Tongue (tissue), 2 donors: ENCODE data around the gene ABHD17B. TPM values are rescaled to one million over a fixed set of nuclear protein-coding genes. Genes with fewer than 3 reads are reported as not detected.
"Not testable (repeated sequence)": the region's sequence is repeated elsewhere in the genome, so short reads cannot be mapped to it uniquely, and the experiment has no call there.

Experiments
- DNase-seq: peaks from one replicate; pipeline ENCODE4 v3.0.0-alpha.2; 2015
- total RNA-seq: library from RNA; depleted of rRNA; stranded (reverse); fragments of >200 nt; gene quantifications from one replicate; pipeline ENCODE4 v1.2.3, GENCODE V29; 2014

Gene ABHD17B
- 49.5 TPM for total RNA-seq

GRCh38 chr9:71911061-71911907 lies at the start of gene ABHD17B, which contains the start of gene C9orf85:
Gene ABHD17B (minus strand): TSS chr9:71911193. CDS start chr9:71875080, 36,113 bp downstream.
Gene C9orf85 (plus strand): TSS chr9:71911639. CDS start chr9:71911735, 96 bp downstream.
- DNase-seq: peak; percentile 100

- no peak for DNase-seq
Measured at GRCh38 chr9:71955300-71955915, 44.4 kb upstream of the ABHD17B start.

- DNase-seq: not testable (repeated sequence)
Measured at GRCh38 chr9:71954652-71955051, 43.7 kb upstream of the ABHD17B start.

GRCh38 chr9:71944754-71945375 lies 33.9 kb upstream of the ABHD17B start:
- DNase-seq: peak; percentile 44

- peak; percentile 34 for DNase-seq
Measured at GRCh38 chr9:71941998-71942567, 31.1 kb upstream of the ABHD17B start.

GRCh38 chr9:71941060-71941568 lies 30.1 kb upstream of the ABHD17B start:
- DNase-seq: no peak

GRCh38 chr9:71937898-71938297 lies 26.9 kb upstream of the ABHD17B start:
- DNase-seq: no peak

- DNase-seq: peak; percentile 33
Measured at GRCh38 chr9:71937070-71937625, 26.2 kb upstream of the ABHD17B start.

- no peak for DNase-seq
Measured at GRCh38 chr9:71936066-71936465, 25.1 kb upstream of the ABHD17B start.

GRCh38 chr9:71931166-71931565 lies 20.2 kb upstream of the ABHD17B start:
- DNase-seq: no peak

GRCh38 chr9:71929791-71930440 lies 18.9 kb upstream of the ABHD17B start:
- DNase-seq: no peak

- peak; percentile 34 for DNase-seq
Measured at GRCh38 chr9:71929223-71929622, 18.2 kb upstream of the ABHD17B start.

GRCh38 chr9:71928806-71929205 lies 17.8 kb upstream of the ABHD17B start:
- DNase-seq: no peak

- DNase-seq: no peak
Measured at GRCh38 chr9:71928376-71928775, 17.4 kb upstream of the ABHD17B start.

- DNase-seq: peak; percentile 6
Measured at GRCh38 chr9:71925834-71926233, 14.8 kb upstream of the ABHD17B start.

- no peak for DNase-seq
Measured at GRCh38 chr9:71924576-71924975, 13.6 kb upstream of the ABHD17B start.

- no peak for DNase-seq
Measured at GRCh38 chr9:71921190-71921814, 10.3 kb upstream of the ABHD17B start.

GRCh38 chr9:71920456-71921189 lies 9.6 kb upstream of the ABHD17B start:
- DNase-seq: no peak

- DNase-seq: no peak
Measured at GRCh38 chr9:71918419-71918818, 7.4 kb upstream of the ABHD17B start.

- DNase-seq: no peak
Measured at GRCh38 chr9:71916834-71917534, 6.0 kb upstream of the ABHD17B start.
